GM21526 (cell line): ENCODE results near the gene CIZ1.
"Not testable (repeated sequence)": the region's sequence is repeated elsewhere in the genome, so short reads cannot be mapped to it uniquely, and the experiment has no call there.

Experiments used
- ATAC-seq: cut with Tn5 transposase; IDR thresholded peaks from one replicate; pipeline ENCODE4 v1.9.1; 2021; ENCODE audit warnings: moderate library complexity; ENCODE audit not compliant: unreplicated experiment, low FRiP score

CIZ1 gene

GRCh38 chr9:128190516-128191405, 611 bp downstream of the CIZ1 start:
- no peak for ATAC-seq

DNA sequence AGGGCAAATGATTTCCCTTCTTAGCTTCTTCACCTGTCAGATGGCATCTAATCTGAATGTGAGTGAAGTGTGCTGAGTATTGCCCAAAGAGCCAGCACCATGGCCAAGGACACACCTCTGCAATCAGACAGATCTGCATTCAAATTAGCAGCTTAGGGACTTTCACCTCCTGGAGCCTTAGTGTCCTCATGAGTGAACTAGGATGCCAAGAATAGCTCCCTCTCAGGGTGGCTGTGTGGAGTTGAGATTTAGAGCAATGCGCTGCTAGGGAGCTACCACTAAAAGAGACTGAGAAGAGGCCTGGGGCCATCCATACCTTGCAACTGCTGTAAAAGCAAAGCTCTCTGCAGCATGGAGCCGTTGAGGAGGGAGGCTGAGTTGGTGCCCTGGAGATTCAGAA, 1.4 kb downstream of the CIZ1 start:
- ATAC-seq: no peak

DNA sequence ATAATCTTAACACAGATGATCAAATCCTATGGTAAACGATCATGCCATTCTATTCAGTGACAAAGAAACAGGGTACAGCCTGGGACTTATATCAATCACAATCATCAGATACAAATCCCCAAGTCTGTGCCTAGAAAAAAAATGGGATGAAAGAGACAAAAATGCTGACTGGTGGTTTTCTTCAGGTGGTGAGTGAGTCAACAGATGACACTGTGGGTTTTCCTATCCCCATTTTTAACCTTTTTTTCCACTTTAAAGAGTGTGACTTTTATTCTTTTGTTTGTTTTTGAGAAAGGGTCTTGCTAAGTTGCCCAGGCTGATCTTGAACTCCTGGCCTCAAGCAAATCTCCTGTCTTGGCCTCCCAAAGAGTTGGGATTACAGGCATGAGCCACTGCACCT, 3.2 kb downstream of the CIZ1 start:
- ATAC-seq: no peak

GRCh38 chr9:128187361-128187760, 4.0 kb downstream of the CIZ1 start:
- no peak for ATAC-seq

- no peak for ATAC-seq
Measured at GRCh38 chr9:128185979-128186965, 5.1 kb downstream of the CIZ1 start.

- no peak for ATAC-seq
Measured at GRCh38 chr9:128182893-128183588, 8.3 kb downstream of the CIZ1 start.

DNA sequence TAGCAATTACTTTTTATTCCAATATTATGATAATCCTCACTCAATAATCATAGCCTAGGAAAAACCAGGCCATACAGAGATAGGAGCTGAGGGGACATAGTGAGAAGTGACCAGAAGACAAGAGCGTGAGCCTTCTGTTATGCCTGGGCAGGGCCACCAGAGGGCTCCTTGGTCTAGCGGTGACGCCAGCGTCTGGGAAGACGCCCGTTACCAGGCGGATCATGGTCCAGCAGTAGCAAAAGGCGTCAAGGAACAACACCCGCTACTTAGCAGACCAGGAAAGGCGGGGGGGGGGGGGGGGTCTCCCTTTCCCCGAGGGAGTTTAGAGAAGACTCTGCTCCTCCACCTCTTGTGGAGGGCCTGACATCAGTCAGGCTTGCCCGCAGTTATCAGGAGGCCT, 9.9 kb downstream of the CIZ1 start:
- not testable (repeated sequence) for ATAC-seq

DNA sequence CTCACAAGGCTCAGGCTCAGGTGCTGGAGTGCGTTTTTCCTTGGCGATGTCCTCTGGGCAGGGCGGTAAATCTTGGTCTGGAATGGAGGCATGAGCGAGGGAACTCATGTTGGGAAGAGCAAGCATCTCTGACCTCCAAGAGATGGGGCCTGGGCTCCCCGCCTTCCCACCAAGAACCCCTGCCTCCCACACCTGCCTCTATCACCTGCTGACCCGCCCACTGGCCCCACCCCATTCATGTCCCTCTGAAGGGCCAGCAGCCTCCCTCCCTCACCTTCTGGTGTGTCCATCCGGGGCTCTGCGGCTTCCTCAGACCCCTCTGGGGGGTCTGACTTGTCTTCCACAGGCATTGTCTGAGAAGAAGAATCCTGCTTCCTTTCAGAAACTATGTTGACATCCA, 10.9 kb downstream of the CIZ1 start:
- ATAC-seq: no peak

DNA sequence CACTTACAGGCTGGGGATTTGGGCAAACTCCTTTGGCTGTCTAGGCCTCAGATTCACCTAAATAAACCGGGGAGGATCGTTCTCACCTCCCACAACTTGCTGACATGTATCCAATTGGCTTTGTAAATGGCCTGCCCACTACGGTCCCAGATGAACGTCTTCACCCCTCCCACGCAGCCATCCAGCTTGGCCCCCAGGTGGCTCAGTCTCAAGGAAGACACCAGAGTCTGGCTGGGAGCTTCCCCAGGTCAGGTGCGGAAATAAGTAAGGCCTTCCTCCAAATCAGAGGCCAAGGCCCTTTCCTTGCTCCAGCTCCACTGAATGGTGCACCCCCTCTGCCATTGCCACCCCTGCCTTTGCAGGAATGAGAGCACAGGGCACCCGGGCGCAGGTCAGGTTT, 11.4 kb downstream of the CIZ1 start:
- ATAC-seq: no peak

GRCh38 chr9:128178806-128179431, 12.5 kb downstream of the CIZ1 start:
- no peak for ATAC-seq

DNA sequence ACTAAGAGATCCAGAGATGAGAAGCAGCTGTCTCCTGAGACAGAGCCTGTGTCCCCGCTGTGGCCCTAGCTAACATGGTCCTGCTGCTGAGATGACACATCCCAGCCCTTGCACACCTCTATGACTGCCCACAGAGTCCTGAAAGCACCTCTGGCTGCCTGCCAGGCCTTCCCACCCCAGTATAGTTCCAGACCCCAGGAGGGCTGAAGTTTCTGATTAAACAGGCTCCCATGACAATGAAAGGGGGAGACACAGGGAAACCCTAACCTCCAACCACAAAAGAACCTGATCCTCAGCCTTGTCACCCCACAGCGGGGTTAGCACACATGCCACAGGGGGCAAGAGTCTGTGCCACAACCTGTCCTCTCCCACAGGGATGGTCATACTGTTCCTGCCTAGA, 15.6 kb downstream of the CIZ1 start:
- no peak for ATAC-seq

- ATAC-seq: no peak
Measured at GRCh38 chr9:128175102-128175563, 16.2 kb downstream of the CIZ1 start.

DNA sequence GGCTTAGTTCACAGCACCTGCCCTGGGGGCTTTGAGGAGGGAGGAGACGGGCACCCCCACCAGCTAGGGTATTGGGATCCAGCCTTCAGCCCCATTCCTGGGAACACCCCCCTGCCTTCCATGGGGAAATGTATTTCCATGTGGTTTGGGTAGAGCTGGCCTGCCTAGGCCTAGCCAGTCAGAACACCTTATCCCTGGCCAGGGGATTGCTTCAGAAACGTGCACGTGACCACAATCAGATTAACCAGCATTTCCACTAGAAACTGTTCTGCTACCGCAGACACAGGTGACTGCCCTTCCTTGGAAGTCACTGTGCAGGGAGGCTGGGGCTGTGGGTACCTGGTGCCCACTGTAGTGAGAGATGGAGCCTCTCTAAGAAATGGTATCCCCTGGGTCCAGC, 17.3 kb downstream of the CIZ1 start:
- no peak for ATAC-seq

DNA sequence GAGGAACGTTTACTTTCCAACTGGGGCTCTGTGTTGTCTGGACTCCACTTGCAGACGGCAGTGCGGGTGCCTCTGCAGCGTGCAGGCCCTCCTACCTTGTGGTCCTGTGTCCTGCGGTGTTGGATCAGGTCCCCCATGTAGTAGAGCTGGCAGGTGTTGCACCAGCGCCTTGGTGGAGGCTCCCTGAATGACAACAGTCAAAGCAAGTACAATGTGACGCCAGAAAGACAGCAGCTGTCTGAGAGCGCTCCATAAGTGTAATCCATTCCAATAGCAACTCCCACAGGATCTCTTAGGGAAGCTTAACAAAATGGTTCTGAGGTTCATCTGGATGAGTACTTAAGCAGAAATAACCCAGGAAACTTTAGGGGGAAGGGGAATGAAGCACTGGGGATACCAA, 21.4 kb downstream of the CIZ1 start:
- ATAC-seq: no peak

DNA sequence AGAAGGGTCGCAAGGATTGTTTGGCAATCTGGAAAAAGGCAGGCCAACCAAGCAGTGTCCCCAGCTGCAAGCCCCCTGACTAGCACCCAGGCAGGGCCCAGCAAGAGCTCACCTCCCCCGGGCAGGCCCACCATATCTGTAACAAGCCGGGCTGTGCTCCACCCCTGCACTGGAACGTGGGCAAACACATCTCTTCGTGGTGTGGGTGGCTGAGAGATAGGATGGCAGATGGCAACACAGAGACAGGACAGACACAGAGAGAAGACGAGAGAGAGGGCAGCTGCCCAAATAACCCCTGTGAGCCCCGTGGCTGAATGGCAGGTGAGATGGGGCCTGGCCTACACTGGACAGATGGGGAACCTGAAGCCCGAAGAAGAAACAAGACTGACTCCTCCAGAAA, 21.9 kb downstream of the CIZ1 start:
- no peak for ATAC-seq

GRCh38 chr9:128168731-128169308, 22.6 kb downstream of the CIZ1 start:
- no peak for ATAC-seq

GRCh38 chr9:128167209-128167608, 24.2 kb downstream of the CIZ1 start:
- ATAC-seq: no peak

DNA sequence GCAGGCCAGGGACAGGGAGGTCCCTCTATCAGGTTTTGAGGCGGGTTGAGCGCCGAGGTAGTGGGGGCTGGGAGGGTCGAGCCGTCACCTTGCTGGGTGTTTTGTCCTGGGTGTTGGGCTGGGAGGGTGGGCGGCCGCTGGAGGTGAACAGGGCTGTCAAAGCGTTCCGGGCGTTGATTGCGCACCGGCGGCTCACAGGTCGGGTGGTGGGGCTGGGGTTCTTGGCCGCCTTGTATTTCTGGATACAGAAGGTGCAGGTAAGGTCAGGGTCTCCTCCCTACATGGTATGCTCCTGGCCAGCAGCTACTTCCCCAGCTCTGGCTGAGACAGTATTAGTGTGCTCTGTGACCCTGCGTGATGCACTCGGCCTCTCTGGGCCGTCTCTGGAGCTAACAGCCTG, 25.2 kb downstream of the CIZ1 start:
- no peak for ATAC-seq

DNA sequence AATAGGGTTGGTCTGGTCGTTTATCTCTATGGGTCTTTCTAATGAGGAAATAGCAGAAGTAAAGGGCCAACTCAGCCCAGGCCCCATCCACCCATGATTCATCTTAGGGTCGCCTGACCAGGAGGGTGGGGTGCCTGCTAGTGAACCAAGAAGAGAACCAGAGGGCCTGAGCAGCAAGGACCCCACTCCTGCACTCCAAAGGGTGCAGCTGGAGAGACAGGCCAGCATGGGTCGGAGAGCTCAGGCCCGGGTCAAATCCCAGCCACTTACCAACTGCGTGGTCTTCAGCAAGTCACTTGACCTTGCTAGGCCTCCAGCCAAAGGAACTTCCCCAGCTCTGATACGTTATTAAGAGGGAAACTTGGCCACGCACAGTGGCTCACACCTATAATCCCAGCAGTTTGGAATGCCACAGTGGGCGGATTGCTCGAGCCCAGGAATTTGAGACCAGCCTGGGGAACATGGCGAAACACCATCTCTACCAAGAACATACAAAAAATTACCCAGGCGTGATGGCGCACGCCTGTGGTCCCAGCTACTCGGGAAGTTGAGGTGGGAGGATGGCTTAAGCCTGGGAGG, 27.0 kb downstream of the CIZ1 start:
- no peak for ATAC-seq
